DMS79 (cell line): ENCODE data around the gene TEKT2.

ENCODE experiments used
- DNase-seq: peaks from one replicate; lab custom pipeline; 2025; lab: John Stamatoyannopoulos, UW

The TEKT2 gene

GRCh38 chr1:36083635-36084496, at the start of gene TEKT2:
Gene TEKT2, plus strand, starts transcription at chr1:36084094. Its CDS starts 828 bp downstream, at chr1:36084922.
- DNase-seq = peak; percentile 72

- DNase-seq = no peak
Measured at GRCh38 chr1:36034692-36035091, 49.2 kb upstream of the TEKT2 start.

GRCh38 chr1:36035154-36035553, 48.7 kb upstream of the TEKT2 start:
- no peak for DNase-seq

GRCh38 chr1:36040238-36040637, 43.7 kb upstream of the TEKT2 start:
- DNase-seq = no peak

GRCh38 chr1:36051821-36052220, 32.1 kb upstream of the TEKT2 start:
- DNase-seq = no peak

- no peak for DNase-seq
Measured at GRCh38 chr1:36053978-36054377, 29.9 kb upstream of the TEKT2 start.

- no peak for DNase-seq
Measured at GRCh38 chr1:36055706-36056105, 28.2 kb upstream of the TEKT2 start.

- DNase-seq = no peak
Measured at GRCh38 chr1:36062315-36062714, 21.6 kb upstream of the TEKT2 start.

- DNase-seq = no peak
Measured at GRCh38 chr1:36067871-36068270, 16.0 kb upstream of the TEKT2 start.

- no peak for DNase-seq
Measured at GRCh38 chr1:36068866-36069265, 15.0 kb upstream of the TEKT2 start.

- no peak for DNase-seq
Measured at GRCh38 chr1:36070349-36070748, 13.5 kb upstream of the TEKT2 start.

GRCh38 chr1:36076979-36077573, 6.8 kb upstream of the TEKT2 start:
- no peak for DNase-seq

- no peak for DNase-seq
Measured at GRCh38 chr1:36080236-36080635, 3.7 kb upstream of the TEKT2 start.

GRCh38 chr1:36080801-36081200, 3.1 kb upstream of the TEKT2 start:
- no peak for DNase-seq

GRCh38 chr1:36081926-36082485, 1.9 kb upstream of the TEKT2 start:
- DNase-seq = no peak

GRCh38 chr1:36083219-36083618, 675 bp upstream of the TEKT2 start:
- DNase-seq = no peak

GRCh38 chr1:36084497-36085115, 712 bp downstream of the TEKT2 start:
- no peak for DNase-seq

- DNase-seq = no peak
Measured at GRCh38 chr1:36085126-36085525, 1.2 kb downstream of the TEKT2 start.

GRCh38 chr1:36085686-36086526, 2.0 kb downstream of the TEKT2 start:
- no peak for DNase-seq

- no peak for DNase-seq
Measured at GRCh38 chr1:36086529-36087232, 2.8 kb downstream of the TEKT2 start.
